Measurements from ENCODE around the gene CHI3L1. TPM values are rescaled to one million over a fixed set of nuclear protein-coding genes. Genes with fewer than 3 reads are reported as not detected.
"Not testable (repeated sequence)": the region's sequence is repeated elsewhere in the genome, so short reads cannot be mapped to it uniquely, and the experiment has no call there.

CHI3L1 gene
- total RNA-seq = not detected in 2 replicates

- no peak for DNase-seq (ENCODE audit: low spot score)
- no peak within 1 kb of the TSS for H3K4me3 Mint-ChIP-seq (ENCODE audit: low read depth)
- H3K9me3 Mint-ChIP-seq = no peaks in the 10 kb centered on the region
- H3K27ac Mint-ChIP-seq = no peak within 1 kb of the TSS
- intact Hi-C loops (cut with micrococcal nuclease) = no loop called here
- H3K27me3 Mint-ChIP-seq (ENCODE audit: low read depth) = peaks cover 22% of the 10 kb centered on the region
- H3K36me3 Mint-ChIP-seq (ENCODE audit: low read depth) = no peaks in the 10 kb centered on the region
- no peaks in the 10 kb centered on the region for H3K4me1 Mint-ChIP-seq (ENCODE audit: low read depth)
Measured at GRCh38 chr1:203186446-203187303, at the start of gene CHI3L1. CHI3L1 (minus strand) TSS chr1:203186704; CDS start chr1:203186623, 81 bp downstream.

GRCh38 chr1:203234901-203235300, 48.4 kb upstream of the CHI3L1 start:
- intact Hi-C loops (cut with micrococcal nuclease); H3K4me3 Mint-ChIP-seq (ENCODE audit: low read depth); H3K36me3 Mint-ChIP-seq (ENCODE audit: low read depth); DNase-seq (ENCODE audit: low spot score); H3K4me1 Mint-ChIP-seq (ENCODE audit: low read depth); H3K27ac Mint-ChIP-seq: not testable (repeated sequence)
- peaks cover 27% of the 10 kb centered on the region for H3K9me3 Mint-ChIP-seq
- H3K27me3 Mint-ChIP-seq (ENCODE audit: low read depth) = peaks cover 25% of the 10 kb centered on the region

- H3K9me3 Mint-ChIP-seq = peaks cover 10% of the 10 kb centered on the region
- no peak within 1 kb of the TSS for H3K4me3 Mint-ChIP-seq (ENCODE audit: low read depth)
- H3K27ac Mint-ChIP-seq = no peak within 1 kb of the TSS
- H3K27me3 Mint-ChIP-seq (ENCODE audit: low read depth) = peaks cover 13% of the 10 kb centered on the region
- H3K4me1 Mint-ChIP-seq (ENCODE audit: low read depth) = no peaks in the 10 kb centered on the region
- intact Hi-C loops (cut with micrococcal nuclease) = no loop called here
- H3K36me3 Mint-ChIP-seq (ENCODE audit: low read depth) = no peaks in the 10 kb centered on the region
- DNase-seq (ENCODE audit: low spot score) = no peak
Measured at GRCh38 chr1:203229471-203230135, 43.1 kb upstream of the CHI3L1 start, which contains the start of gene CHIT1. CHIT1 (minus strand) TSS chr1:203229673; CDS start chr1:203229636, 37 bp downstream.

- no peak for DNase-seq (ENCODE audit: low spot score)
- H3K36me3 Mint-ChIP-seq (ENCODE audit: low read depth) = no peaks in the 10 kb centered on the region
- H3K9me3 Mint-ChIP-seq = peaks cover under 1% of the 10 kb centered on the region
- H3K27me3 Mint-ChIP-seq (ENCODE audit: low read depth) = peaks cover 9% of the 10 kb centered on the region
- no peaks in the 10 kb centered on the region for H3K4me1 Mint-ChIP-seq (ENCODE audit: low read depth)
- no peak overlapping the region for H3K4me3 Mint-ChIP-seq (ENCODE audit: low read depth)
- intact Hi-C loops (cut with micrococcal nuclease) = no loop called here
- H3K27ac Mint-ChIP-seq = no peak overlapping the region
Measured at GRCh38 chr1:203228670-203229069, 42.2 kb upstream of the CHI3L1 start.

GRCh38 chr1:203227371-203228083, 41.0 kb upstream of the CHI3L1 start:
- H3K4me1 Mint-ChIP-seq (ENCODE audit: low read depth) = no peaks in the 10 kb centered on the region
- H3K9me3 Mint-ChIP-seq = no peaks in the 10 kb centered on the region
- H3K27ac Mint-ChIP-seq = no peak overlapping the region
- H3K4me3 Mint-ChIP-seq (ENCODE audit: low read depth) = no peak overlapping the region
- no peak for DNase-seq (ENCODE audit: low spot score)
- H3K27me3 Mint-ChIP-seq (ENCODE audit: low read depth) = peaks cover 6% of the 10 kb centered on the region
- intact Hi-C loops (cut with micrococcal nuclease) = no loop called here
- H3K36me3 Mint-ChIP-seq (ENCODE audit: low read depth) = no peaks in the 10 kb centered on the region

GRCh38 chr1:203225071-203225470, 38.6 kb upstream of the CHI3L1 start:
- DNase-seq (ENCODE audit: low spot score) = no peak
- Mint-ChIP-seq H3K9me3 (no peaks in the 10 kb centered on the region), H3K27ac (no peak overlapping the region), H3K4me1 (ENCODE audit: low read depth) (no peaks in the 10 kb centered on the region), H3K36me3 (ENCODE audit: low read depth) (no peaks in the 10 kb centered on the region), H3K27me3 (ENCODE audit: low read depth) (no peaks in the 10 kb centered on the region), H3K4me3 (ENCODE audit: low read depth) (no peak overlapping the region)
- intact Hi-C loops (cut with micrococcal nuclease) = no loop called here

- no peaks in the 10 kb centered on the region for H3K9me3 Mint-ChIP-seq
- H3K4me3 Mint-ChIP-seq (ENCODE audit: low read depth) = no peak overlapping the region
- H3K36me3 Mint-ChIP-seq (ENCODE audit: low read depth) = no peaks in the 10 kb centered on the region
- H3K27ac Mint-ChIP-seq = no peak overlapping the region
- no peak for DNase-seq (ENCODE audit: low spot score)
- intact Hi-C loops (cut with micrococcal nuclease) = no loop called here
- no peaks in the 10 kb centered on the region for H3K4me1 Mint-ChIP-seq (ENCODE audit: low read depth)
- H3K27me3 Mint-ChIP-seq (ENCODE audit: low read depth) = peaks cover 2% of the 10 kb centered on the region
Measured at GRCh38 chr1:203223012-203223775, 36.7 kb upstream of the CHI3L1 start.

GRCh38 chr1:203219934-203220333, 33.4 kb upstream of the CHI3L1 start:
- Mint-ChIP-seq H3K27me3 (ENCODE audit: low read depth) (peaks cover 9% of the 10 kb centered on the region), H3K27ac (no peak overlapping the region), H3K4me3 (ENCODE audit: low read depth) (no peak overlapping the region), H3K36me3 (ENCODE audit: low read depth) (no peaks in the 10 kb centered on the region), H3K9me3 (no peaks in the 10 kb centered on the region), H3K4me1 (ENCODE audit: low read depth) (no peaks in the 10 kb centered on the region)
- no peak for DNase-seq (ENCODE audit: low spot score)
- intact Hi-C loops (cut with micrococcal nuclease) = no loop called here

GRCh38 chr1:203219171-203219570, 32.7 kb upstream of the CHI3L1 start:
- Mint-ChIP-seq H3K36me3 (ENCODE audit: low read depth) (no peaks in the 10 kb centered on the region), H3K27me3 (ENCODE audit: low read depth) (peaks cover 11% of the 10 kb centered on the region), H3K4me3 (ENCODE audit: low read depth) (no peak overlapping the region), H3K9me3 (no peaks in the 10 kb centered on the region), H3K4me1 (ENCODE audit: low read depth) (no peaks in the 10 kb centered on the region), H3K27ac (no peak overlapping the region)
- DNase-seq (ENCODE audit: low spot score) = no peak
- intact Hi-C loops (cut with micrococcal nuclease) = no loop called here

- no peaks in the 10 kb centered on the region for H3K36me3 Mint-ChIP-seq (ENCODE audit: low read depth)
- H3K27ac Mint-ChIP-seq = no peak overlapping the region
- H3K27me3 Mint-ChIP-seq (ENCODE audit: low read depth) = peaks cover 11% of the 10 kb centered on the region
- H3K4me1 Mint-ChIP-seq (ENCODE audit: low read depth) = no peaks in the 10 kb centered on the region
- no peak for DNase-seq (ENCODE audit: low spot score)
- H3K4me3 Mint-ChIP-seq (ENCODE audit: low read depth) = no peak overlapping the region
- intact Hi-C loops (cut with micrococcal nuclease) = no loop called here
- H3K9me3 Mint-ChIP-seq = no peaks in the 10 kb centered on the region
Measured at GRCh38 chr1:203217668-203218067, 31.2 kb upstream of the CHI3L1 start.

- intact Hi-C loops (cut with micrococcal nuclease) = no loop called here
- no peak overlapping the region for H3K4me3 Mint-ChIP-seq (ENCODE audit: low read depth)
- no peaks in the 10 kb centered on the region for H3K4me1 Mint-ChIP-seq (ENCODE audit: low read depth)
- peaks cover 11% of the 10 kb centered on the region for H3K27me3 Mint-ChIP-seq (ENCODE audit: low read depth)
- H3K27ac Mint-ChIP-seq = no peak overlapping the region
- H3K36me3 Mint-ChIP-seq (ENCODE audit: low read depth) = no peaks in the 10 kb centered on the region
- no peaks in the 10 kb centered on the region for H3K9me3 Mint-ChIP-seq
- DNase-seq (ENCODE audit: low spot score) = no peak
Measured at GRCh38 chr1:203217139-203217655, 30.7 kb upstream of the CHI3L1 start.

Data from activated T-helper 2 cell treated with anti-CD3 and anti-CD28 coated beads, Interferon-gamma antibody, Interleukin-2, Interleukin-4, amounts not matched to agents 10 μg/mL and 5 μg/mL and 100 μg/mL, durations not matched to agents 14 hours and 24 hours and 36 hours (primary cell).